ENCODE data around the gene SMOC2. TPM values are rescaled to one million over a fixed set of nuclear protein-coding genes. Genes with fewer than 3 reads are reported as not detected.

The SMOC2 gene
- polyA plus RNA-seq, 3 donors, result not detected

DNA sequence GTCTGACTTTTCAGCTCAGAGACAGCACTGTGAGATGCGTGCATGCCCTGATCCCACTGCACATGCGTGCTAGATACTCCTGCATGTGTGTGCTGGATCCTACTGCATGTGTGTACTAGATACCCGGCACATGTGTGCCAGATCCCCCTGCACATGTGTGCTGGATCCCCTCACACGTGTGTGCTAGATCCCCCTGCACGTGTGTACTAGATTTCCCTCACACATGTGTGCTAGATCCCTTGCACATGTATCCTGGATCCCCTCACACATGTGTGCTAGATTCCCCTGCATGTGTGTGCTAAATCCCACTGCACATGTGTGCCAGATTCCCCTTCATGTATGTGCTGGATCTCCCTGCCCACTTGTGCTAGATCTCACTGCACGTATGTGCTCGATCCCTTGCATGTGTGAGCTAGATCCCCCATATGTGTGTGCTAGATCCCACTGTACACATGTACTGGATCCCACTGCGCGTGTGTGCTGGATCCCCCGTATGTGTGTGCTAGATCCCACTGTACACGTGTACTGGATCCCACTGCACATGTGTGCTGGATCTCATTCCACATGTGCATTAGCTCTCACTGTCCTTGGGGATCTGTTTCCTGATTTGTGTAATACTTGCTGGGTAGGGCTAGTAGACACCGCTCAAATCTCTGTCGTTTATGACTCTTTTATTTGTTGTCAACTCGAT is 214.6 kb downstream of the SMOC2 start:
- no peaks in the 10 kb centered on the region for H3K27me3 Mint-ChIP-seq (ENCODE audit: low read depth in 3 of 3)
- DNase-seq, result no peak
- Histone ChIP-seq H3K79me2 (ENCODE audit: insufficient read depth, low read length) (no peaks in the 10 kb centered on the region), H3K9ac (ENCODE audit: insufficient read depth, low read length, poor library complexity, severe bottlenecking) (no peak overlapping the region), H3K4me3 (replicated peaks in 1 of 3; ENCODE audit: low read depth in 2 of 3, low read length in 3 of 3) (no peak overlapping the region), H3K27me3 (ENCODE audit: control insufficient read depth in 2 of 2, insufficient read depth in 2 of 2, low read length in 2 of 2) (no peaks in the 10 kb centered on the region), H3K36me3 (replicated peaks in 1 of 2; ENCODE audit: control insufficient read depth in 1 of 2, insufficient read depth in 2 of 2, low read length in 2 of 2) (no peaks in the 10 kb centered on the region), H2AFZ (ENCODE audit: insufficient read depth, low read depth, low read length, poor library complexity, severe bottlenecking) (no peak overlapping the region), H3K4me1 (ENCODE audit: control insufficient read depth in 1 of 2, insufficient read depth in 2 of 2, low read length in 2 of 2) (no peaks in the 10 kb centered on the region), H3K9me3 (replicated peaks in 1 of 2; ENCODE audit: control insufficient read depth in 1 of 2, insufficient read depth in 1 of 2, low read length in 2 of 2) (peaks cover 49 to 71% of the 10 kb centered on the region in 2 donors), H4K20me1 (ENCODE audit: insufficient read depth, low read length) (no peaks in the 10 kb centered on the region), H3K27ac (ENCODE audit: low read depth in 1 of 2, low read length in 2 of 2) (no peak overlapping the region), H3K4me2 (replicated peaks; ENCODE audit: extremely low read depth, low read length, poor library complexity, severe bottlenecking) (no peak overlapping the region)
- no peaks in the 10 kb centered on the region for H3K36me3 Mint-ChIP-seq
- H3K4me1 Mint-ChIP-seq, result no peaks in the 10 kb centered on the region
- 96% methylated on average over 12 of the region's 14 CpGs for WGBS (ENCODE audit: insufficient coverage)
- H3K27ac Mint-ChIP-seq, result no peak overlapping the region
- intact Hi-C loops (cut with micrococcal nuclease), result no loop called here
- TF ChIP-seq, protein P1, sequence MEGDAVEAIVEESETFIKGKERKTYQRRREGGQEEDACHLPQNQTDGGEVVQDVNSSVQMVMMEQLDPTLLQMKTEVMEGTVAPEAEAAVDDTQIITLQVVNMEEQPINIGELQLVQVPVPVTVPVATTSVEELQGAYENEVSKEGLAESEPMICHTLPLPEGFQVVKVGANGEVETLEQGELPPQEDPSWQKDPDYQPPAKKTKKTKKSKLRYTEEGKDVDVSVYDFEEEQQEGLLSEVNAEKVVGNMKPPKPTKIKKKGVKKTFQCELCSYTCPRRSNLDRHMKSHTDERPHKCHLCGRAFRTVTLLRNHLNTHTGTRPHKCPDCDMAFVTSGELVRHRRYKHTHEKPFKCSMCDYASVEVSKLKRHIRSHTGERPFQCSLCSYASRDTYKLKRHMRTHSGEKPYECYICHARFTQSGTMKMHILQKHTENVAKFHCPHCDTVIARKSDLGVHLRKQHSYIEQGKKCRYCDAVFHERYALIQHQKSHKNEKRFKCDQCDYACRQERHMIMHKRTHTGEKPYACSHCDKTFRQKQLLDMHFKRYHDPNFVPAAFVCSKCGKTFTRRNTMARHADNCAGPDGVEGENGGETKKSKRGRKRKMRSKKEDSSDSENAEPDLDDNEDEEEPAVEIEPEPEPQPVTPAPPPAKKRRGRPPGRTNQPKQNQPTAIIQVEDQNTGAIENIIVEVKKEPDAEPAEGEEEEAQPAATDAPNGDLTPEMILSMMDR (IDR thresholded peaks at IDR 0.05), result no peak
- peaks cover 21 to 54% (median 30%) of the 10 kb centered on the region in 7 donors for H3K9me3 Mint-ChIP-seq
- H3K4me3 Mint-ChIP-seq, result no peak overlapping the region

DNA sequence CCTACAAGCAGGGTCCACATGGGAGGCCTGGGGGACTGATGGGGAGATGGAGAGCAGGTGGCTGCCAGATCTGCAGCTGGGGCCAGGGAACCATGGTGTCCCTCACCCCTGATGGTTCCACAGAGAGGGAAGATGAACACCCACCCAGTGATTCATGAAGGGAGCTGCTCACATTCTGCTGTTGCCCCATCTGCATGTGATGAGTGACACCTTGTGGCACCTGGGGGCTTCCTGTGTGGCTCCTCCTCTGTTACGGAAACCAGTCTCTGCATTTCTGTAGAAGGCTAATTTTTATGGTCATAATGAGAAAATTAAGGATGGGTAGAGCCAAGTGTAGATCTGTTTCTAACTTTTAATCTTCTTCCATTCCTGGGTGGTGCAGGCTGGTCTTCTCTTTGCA is 217.1 kb downstream of the SMOC2 start:
- no peaks in the 10 kb centered on the region for H3K36me3 Mint-ChIP-seq
- no peak overlapping the region for H3K9ac ChIP-seq (ENCODE audit: insufficient read depth, low read length, poor library complexity, severe bottlenecking)
- peaks cover 49 to 68% of the 10 kb centered on the region in 2 donors for H3K9me3 ChIP-seq (replicated peaks in 1 of 2; ENCODE audit: control insufficient read depth in 1 of 2, insufficient read depth in 1 of 2, low read length in 2 of 2)
- WGBS (ENCODE audit: insufficient coverage), result no CpG with 5 or more reads among the region's 1 CpG
- no peaks in the 10 kb centered on the region for H3K27me3 ChIP-seq (ENCODE audit: control insufficient read depth in 2 of 2, insufficient read depth in 2 of 2, low read length in 2 of 2)
- no peak overlapping the region for H2AFZ ChIP-seq (ENCODE audit: insufficient read depth, low read depth, low read length, poor library complexity, severe bottlenecking)
- intact Hi-C loops (cut with micrococcal nuclease), result no loop called here
- DNase-seq, result no peak
- no peak overlapping the region for H3K27ac ChIP-seq (ENCODE audit: low read depth in 1 of 2, low read length in 2 of 2)
- H3K36me3 ChIP-seq (replicated peaks in 1 of 2; ENCODE audit: control insufficient read depth in 1 of 2, insufficient read depth in 2 of 2, low read length in 2 of 2), result no peaks in the 10 kb centered on the region
- H3K4me2 ChIP-seq (replicated peaks; ENCODE audit: extremely low read depth, low read length, poor library complexity, severe bottlenecking), result no peak overlapping the region
- peaks cover 25 to 58% (median 28%) of the 10 kb centered on the region in 7 donors for H3K9me3 Mint-ChIP-seq
- H3K79me2 ChIP-seq (ENCODE audit: insufficient read depth, low read length), result no peaks in the 10 kb centered on the region
- H3K4me3 ChIP-seq (replicated peaks in 1 of 3; ENCODE audit: low read depth in 2 of 3, low read length in 3 of 3), result no peak overlapping the region
- no peaks in the 10 kb centered on the region for H4K20me1 ChIP-seq (ENCODE audit: insufficient read depth, low read length)
- H3K27ac Mint-ChIP-seq, result no peak overlapping the region
- TF ChIP-seq, protein P1 (IDR thresholded peaks at IDR 0.05), result no peak
- no peaks in the 10 kb centered on the region for H3K4me1 ChIP-seq (ENCODE audit: control insufficient read depth in 1 of 2, insufficient read depth in 2 of 2, low read length in 2 of 2)
- H3K4me3 Mint-ChIP-seq, result no peak overlapping the region
- no peaks in the 10 kb centered on the region for H3K4me1 Mint-ChIP-seq
- H3K27me3 Mint-ChIP-seq (ENCODE audit: low read depth in 3 of 3), result peaks cover 0 to 3% (median 0%) of the 10 kb centered on the region in 3 donors

All from CD14-positive monocyte (primary cell).